DOHH2 (cell line): Measurements from ENCODE around the gene AP5S1.

ENCODE experiments used
- EZH2phosphoT487 ChIP-seq: fragments of 200-600 bp; sonication (generic); IDR thresholded peaks from 2 replicates; pipeline ENCODE4 v1.6.1; 2017; ENCODE audit warnings: borderline replicate concordance, mild to moderate bottlenecking, antibody characterized with exemption, low read length, moderate library complexity, mixed read lengths
- TF ChIP-seq, protein P1 (sequence below): fragments of 200-600 bp; sonication (generic); IDR thresholded peaks from one replicate; pipeline ENCODE4 v1.5.1; 2014; ENCODE audit warnings: antibody characterized with exemption, mild to moderate bottlenecking, low read depth, low read length; ENCODE audit not compliant: poor library complexity, severe bottlenecking

GRCh38 chr20:3797592-3798372 lies 22.6 kb upstream of the AP5S1 start:
- TF ChIP-seq, protein P1, sequence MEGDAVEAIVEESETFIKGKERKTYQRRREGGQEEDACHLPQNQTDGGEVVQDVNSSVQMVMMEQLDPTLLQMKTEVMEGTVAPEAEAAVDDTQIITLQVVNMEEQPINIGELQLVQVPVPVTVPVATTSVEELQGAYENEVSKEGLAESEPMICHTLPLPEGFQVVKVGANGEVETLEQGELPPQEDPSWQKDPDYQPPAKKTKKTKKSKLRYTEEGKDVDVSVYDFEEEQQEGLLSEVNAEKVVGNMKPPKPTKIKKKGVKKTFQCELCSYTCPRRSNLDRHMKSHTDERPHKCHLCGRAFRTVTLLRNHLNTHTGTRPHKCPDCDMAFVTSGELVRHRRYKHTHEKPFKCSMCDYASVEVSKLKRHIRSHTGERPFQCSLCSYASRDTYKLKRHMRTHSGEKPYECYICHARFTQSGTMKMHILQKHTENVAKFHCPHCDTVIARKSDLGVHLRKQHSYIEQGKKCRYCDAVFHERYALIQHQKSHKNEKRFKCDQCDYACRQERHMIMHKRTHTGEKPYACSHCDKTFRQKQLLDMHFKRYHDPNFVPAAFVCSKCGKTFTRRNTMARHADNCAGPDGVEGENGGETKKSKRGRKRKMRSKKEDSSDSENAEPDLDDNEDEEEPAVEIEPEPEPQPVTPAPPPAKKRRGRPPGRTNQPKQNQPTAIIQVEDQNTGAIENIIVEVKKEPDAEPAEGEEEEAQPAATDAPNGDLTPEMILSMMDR: no peak
- no peak for TF ChIP-seq EZH2phosphoT487
